ENCODE measurements around the gene TSC2.
A peak's percentile ranks its signal among the peaks of the same experiment; 100 is the strongest.

The TSC2 gene

GRCh38 chr16:2022723-2023091 lies 25.1 kb upstream of the TSC2 start:
- Histone ChIP-seq H3K4me2 (ENCODE audit: low read length) (peak overlapping the region; percentile 64), H3K27me3 (ENCODE audit: insufficient read depth, low read length) (peaks cover 9% of the 10 kb centered on the region; the same call in 1 of the 2 replicates), H2AFZ (ENCODE audit: low read length) (no peak overlapping the region), H3K4me3 (ENCODE audit: low read depth, low read length, poor library complexity, severe bottlenecking) (peak overlapping the region; percentile 45), H3K9me2 (ENCODE audit: low read depth, low read length) (no peaks in the 10 kb centered on the region), H3K79me2 (ENCODE audit: insufficient read depth, low read length) (no peaks in the 10 kb centered on the region), H3K36me3 (ENCODE audit: insufficient read depth, low read length) (no peaks in the 10 kb centered on the region), H3K4me1 (ENCODE audit: insufficient read depth, low read length, severe bottlenecking) (peaks cover 16% of the 10 kb centered on the region), H3K9me3 (ENCODE audit: low read length) (no peaks in the 10 kb centered on the region), H3K9ac (ENCODE audit: low read length) (peak overlapping the region; percentile 32; the same call in 1 of the 2 replicates), H3F3A (ENCODE audit: insufficient read depth, low read length) (no peaks in the 10 kb centered on the region), H3K27ac (ENCODE audit: low read depth, low read length, poor library complexity, severe bottlenecking) (no peak overlapping the region), H4K20me1 (ENCODE audit: insufficient read depth, low read length) (no peaks in the 10 kb centered on the region)
- no peak for TF ChIP-seq EZH2 (IDR thresholded peaks at IDR 0.05; ENCODE audit: borderline replicate concordance, low read length)
- TF ChIP-seq, protein P1, sequence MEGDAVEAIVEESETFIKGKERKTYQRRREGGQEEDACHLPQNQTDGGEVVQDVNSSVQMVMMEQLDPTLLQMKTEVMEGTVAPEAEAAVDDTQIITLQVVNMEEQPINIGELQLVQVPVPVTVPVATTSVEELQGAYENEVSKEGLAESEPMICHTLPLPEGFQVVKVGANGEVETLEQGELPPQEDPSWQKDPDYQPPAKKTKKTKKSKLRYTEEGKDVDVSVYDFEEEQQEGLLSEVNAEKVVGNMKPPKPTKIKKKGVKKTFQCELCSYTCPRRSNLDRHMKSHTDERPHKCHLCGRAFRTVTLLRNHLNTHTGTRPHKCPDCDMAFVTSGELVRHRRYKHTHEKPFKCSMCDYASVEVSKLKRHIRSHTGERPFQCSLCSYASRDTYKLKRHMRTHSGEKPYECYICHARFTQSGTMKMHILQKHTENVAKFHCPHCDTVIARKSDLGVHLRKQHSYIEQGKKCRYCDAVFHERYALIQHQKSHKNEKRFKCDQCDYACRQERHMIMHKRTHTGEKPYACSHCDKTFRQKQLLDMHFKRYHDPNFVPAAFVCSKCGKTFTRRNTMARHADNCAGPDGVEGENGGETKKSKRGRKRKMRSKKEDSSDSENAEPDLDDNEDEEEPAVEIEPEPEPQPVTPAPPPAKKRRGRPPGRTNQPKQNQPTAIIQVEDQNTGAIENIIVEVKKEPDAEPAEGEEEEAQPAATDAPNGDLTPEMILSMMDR (IDR thresholded peaks at IDR 0.05; ENCODE audit: low read length) = no peak

DNA sequence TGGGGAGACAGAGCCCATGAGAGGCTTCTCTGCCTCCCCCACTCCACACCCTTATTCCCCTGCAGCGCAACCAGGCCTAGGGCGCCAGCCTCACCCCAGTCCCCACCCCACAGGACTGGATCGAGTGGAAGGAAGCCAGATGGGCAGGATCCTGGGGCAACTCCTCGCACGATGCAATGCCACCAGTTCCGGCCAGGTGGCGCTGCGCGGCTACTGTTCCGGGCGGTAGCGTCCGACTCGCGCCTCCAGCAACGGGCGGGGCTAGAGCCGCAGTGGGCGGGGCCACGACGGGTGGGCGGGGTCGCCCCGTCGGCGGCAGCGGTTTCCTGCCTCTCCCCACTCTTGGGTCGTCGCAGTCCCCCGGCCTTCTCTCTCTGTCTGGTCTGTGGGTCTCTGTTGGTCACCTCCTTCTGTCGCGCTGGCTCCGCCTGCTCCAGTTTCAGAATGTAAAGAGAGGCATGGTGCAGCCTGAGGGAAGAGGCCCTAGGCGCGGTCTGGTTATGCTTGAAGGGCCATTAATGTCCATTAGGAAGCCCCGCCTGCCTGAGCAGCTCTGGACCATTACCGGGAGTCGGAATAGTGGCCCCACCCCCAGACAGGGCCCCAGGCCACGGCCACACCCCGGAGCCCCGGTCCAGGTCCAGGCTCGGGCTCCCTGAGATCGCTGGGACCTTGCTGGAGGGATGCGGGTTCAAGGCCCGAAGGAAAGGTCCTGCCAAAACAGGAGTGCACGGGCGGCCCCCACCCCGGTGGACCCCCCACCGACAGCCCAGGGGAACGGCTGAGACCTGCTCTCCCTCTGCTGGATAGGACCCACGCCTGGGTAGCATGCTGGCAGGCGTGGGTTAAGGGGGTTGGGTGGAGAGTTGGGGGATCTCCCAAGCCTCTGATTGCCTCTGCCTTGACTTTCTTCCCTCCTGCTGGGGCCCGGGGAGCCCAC lies 24.4 kb upstream of the TSC2 start:
- no peaks in the 10 kb centered on the region for H3K9me2 ChIP-seq (ENCODE audit: low read depth, low read length)
- H2AFZ ChIP-seq (ENCODE audit: low read length) = no peak overlapping the region
- TF ChIP-seq EZH2 (IDR thresholded peaks at IDR 0.05; ENCODE audit: borderline replicate concordance, low read length) = no peak
- TF ChIP-seq, protein P1 (IDR thresholded peaks at IDR 0.05; ENCODE audit: low read length) = peak; percentile 95
- H3K4me3 ChIP-seq (ENCODE audit: low read depth, low read length, poor library complexity, severe bottlenecking) = peak overlapping the region; percentile 45
- peak overlapping the region; percentile 64 for H3K4me2 ChIP-seq (ENCODE audit: low read length)
- H3K27me3 ChIP-seq (ENCODE audit: insufficient read depth, low read length) = peaks cover 16% of the 10 kb centered on the region
- H3K79me2 ChIP-seq (ENCODE audit: insufficient read depth, low read length) = no peaks in the 10 kb centered on the region
- H3F3A ChIP-seq (ENCODE audit: insufficient read depth, low read length) = no peaks in the 10 kb centered on the region
- H3K27ac ChIP-seq (ENCODE audit: low read depth, low read length, poor library complexity, severe bottlenecking) = no peak overlapping the region
- H4K20me1 ChIP-seq (ENCODE audit: insufficient read depth, low read length) = no peaks in the 10 kb centered on the region
- no peaks in the 10 kb centered on the region for H3K9me3 ChIP-seq (ENCODE audit: low read length)
- no peaks in the 10 kb centered on the region for H3K36me3 ChIP-seq (ENCODE audit: insufficient read depth, low read length)
- H3K9ac ChIP-seq (ENCODE audit: low read length) = peak overlapping the region; percentile 32; the same call in 1 of the 2 replicates
- H3K4me1 ChIP-seq (ENCODE audit: insufficient read depth, low read length, severe bottlenecking) = peaks cover 16% of the 10 kb centered on the region

GRCh38 chr16:2024032-2024420 lies 23.8 kb upstream of the TSC2 start:
- Histone ChIP-seq H3K4me2 (ENCODE audit: low read length) (no peak overlapping the region), H3K4me3 (ENCODE audit: low read depth, low read length, poor library complexity, severe bottlenecking) (no peak overlapping the region), H3K9me3 (ENCODE audit: low read length) (no peaks in the 10 kb centered on the region), H3K27me3 (ENCODE audit: insufficient read depth, low read length) (peaks cover 16% of the 10 kb centered on the region), H3F3A (ENCODE audit: insufficient read depth, low read length) (no peaks in the 10 kb centered on the region), H3K4me1 (ENCODE audit: insufficient read depth, low read length, severe bottlenecking) (peaks cover 16% of the 10 kb centered on the region), H2AFZ (ENCODE audit: low read length) (no peak overlapping the region), H3K9me2 (ENCODE audit: low read depth, low read length) (no peaks in the 10 kb centered on the region), H3K27ac (ENCODE audit: low read depth, low read length, poor library complexity, severe bottlenecking) (no peak overlapping the region), H4K20me1 (ENCODE audit: insufficient read depth, low read length) (no peaks in the 10 kb centered on the region), H3K79me2 (ENCODE audit: insufficient read depth, low read length) (no peaks in the 10 kb centered on the region), H3K36me3 (ENCODE audit: insufficient read depth, low read length) (no peaks in the 10 kb centered on the region), H3K9ac (ENCODE audit: low read length) (no peak overlapping the region)
- TF ChIP-seq EZH2 (IDR thresholded peaks at IDR 0.05; ENCODE audit: borderline replicate concordance, low read length) = no peak
- TF ChIP-seq, protein P1 (IDR thresholded peaks at IDR 0.05; ENCODE audit: low read length) = no peak
